SK-N-MC (cell line): Measurements from ENCODE around the gene CCL20.

Experiments used
- EZH2 ChIP-seq: fragments of 200-600 bp; sonication (generic); IDR thresholded peaks from one replicate; pipeline ENCODE4 v1.6.1; 2017; ENCODE audit warnings: antibody characterized with exemption
- POLR2AphosphoS5 ChIP-seq: IDR thresholded peaks from 2 replicates; pipeline ENCODE4 v1.6.1; 2012; ENCODE audit warnings: mild to moderate bottlenecking, low read depth, low read length, borderline replicate concordance

- TF ChIP-seq EZH2, result no peak
- no peak for TF ChIP-seq POLR2AphosphoS5
Measured at GRCh38 chr2:227856697-227857096, 43.1 kb downstream of the CCL20 start.
